Iris pigment epithelial cell (primary cell): ENCODE measurements around the gene CCNA1.

Experiments
- DNase-seq: peaks from one replicate; pipeline ENCODE4 v3.0.0-alpha.2; 2011; ENCODE audit warnings: low read depth

The CCNA1 gene

GRCh38 chr13:36432106-36432544 lies at the start of gene CCNA1:
Gene CCNA1, plus strand, starts transcription at chr13:36432495. Its CDS starts 562 bp downstream, at chr13:36433057.
- DNase-seq: no peak

GRCh38 chr13:36385489-36385888 lies 46.8 kb upstream of the CCNA1 start:
- peak; percentile 70 for DNase-seq

DNA sequence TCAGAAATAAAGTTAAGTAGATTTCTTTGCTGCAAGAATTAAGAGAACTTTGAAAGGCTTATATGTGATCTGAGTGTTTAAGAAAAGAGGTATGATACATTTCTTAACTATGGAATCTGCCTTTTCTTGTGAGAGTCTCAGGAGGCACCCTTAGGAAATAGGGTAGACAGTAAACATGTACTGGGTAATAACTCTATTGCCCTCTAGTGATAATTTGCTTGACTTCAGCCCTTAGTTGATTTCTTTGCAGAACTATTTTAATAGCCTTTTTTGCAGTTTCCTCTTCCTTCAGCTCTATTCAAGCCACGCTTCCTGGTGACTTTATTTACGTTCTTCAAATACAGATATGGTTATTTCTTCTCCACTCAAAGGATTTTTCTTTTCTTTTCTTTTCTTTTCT lies 37.0 kb upstream of the CCNA1 start:
- DNase-seq: peak; percentile 77

- no peak for DNase-seq
Measured at GRCh38 chr13:36405151-36405550, 27.1 kb upstream of the CCNA1 start.

- DNase-seq: peak; percentile 31
Measured at GRCh38 chr13:36412736-36413135, 19.6 kb upstream of the CCNA1 start.

DNA sequence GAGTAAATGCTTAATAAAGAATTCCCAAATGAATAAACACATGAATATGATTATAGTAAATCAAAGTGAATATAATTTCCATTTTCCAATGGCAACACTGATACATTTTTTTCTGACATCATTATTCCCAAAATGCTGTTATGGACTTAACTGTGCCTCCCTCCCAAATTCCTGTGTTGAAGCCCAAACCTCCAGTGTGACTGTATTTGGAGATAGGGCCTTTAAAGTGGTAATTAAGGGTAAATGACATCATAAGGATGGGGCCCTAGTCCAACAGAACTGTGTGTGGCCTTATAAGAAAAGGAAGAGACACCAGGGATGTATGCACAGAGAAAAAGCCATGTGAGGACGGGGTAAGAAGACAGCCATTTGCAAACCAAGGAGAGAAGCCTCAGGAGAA lies 19.1 kb upstream of the CCNA1 start:
- no peak for DNase-seq

- no peak for DNase-seq
Measured at GRCh38 chr13:36414461-36414860, 17.8 kb upstream of the CCNA1 start.

GRCh38 chr13:36417331-36417730 lies 15.0 kb upstream of the CCNA1 start:
- DNase-seq: no peak

GRCh38 chr13:36418022-36418805 lies 14.1 kb upstream of the CCNA1 start:
- DNase-seq: peak; percentile 92

DNA sequence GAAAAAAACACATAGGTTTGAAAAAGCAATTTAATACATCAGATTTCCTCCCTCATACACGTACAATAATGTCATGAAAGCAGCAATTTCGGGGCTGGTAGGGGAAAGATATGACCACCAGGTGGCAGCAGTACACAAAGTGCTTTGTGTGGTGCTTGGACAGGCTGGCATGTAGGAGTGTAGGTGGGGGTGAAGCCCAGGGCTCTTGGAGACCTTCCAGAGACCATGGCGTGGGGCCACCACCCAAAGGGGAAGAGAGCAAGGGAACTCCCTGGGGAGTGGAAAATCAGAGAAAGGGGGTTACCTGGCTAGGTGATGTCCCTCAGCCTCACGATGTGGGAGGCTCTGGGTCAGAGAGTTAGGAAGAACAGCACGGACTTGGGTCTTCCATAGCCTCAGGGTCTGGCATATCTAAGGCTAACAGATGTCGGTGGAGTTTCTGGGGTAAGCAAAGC lies 11.8 kb upstream of the CCNA1 start:
- peak; percentile 81 for DNase-seq

DNA sequence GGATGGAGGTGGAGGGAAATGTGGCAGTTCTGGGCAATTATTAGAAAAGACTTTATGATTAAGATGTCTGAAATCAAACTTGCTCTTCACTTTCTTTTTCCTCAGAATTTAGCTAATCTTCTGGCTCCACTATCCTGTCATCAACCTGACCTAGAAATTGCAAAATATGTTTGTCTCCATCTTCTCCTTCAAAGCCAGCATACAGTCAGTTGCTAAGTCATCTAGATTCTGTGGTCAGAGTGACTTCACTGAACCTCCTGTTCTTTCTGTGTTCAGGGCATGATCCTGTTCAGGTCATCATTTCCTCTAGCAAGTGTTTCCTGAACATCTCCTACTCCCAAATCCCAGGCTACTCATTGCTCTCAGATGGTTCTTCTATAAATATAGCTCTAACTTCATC lies 10.8 kb upstream of the CCNA1 start:
- peak; percentile 93 for DNase-seq

- peak; percentile 55 for DNase-seq
Measured at GRCh38 chr13:36428086-36428485, 4.2 kb upstream of the CCNA1 start.

DNA sequence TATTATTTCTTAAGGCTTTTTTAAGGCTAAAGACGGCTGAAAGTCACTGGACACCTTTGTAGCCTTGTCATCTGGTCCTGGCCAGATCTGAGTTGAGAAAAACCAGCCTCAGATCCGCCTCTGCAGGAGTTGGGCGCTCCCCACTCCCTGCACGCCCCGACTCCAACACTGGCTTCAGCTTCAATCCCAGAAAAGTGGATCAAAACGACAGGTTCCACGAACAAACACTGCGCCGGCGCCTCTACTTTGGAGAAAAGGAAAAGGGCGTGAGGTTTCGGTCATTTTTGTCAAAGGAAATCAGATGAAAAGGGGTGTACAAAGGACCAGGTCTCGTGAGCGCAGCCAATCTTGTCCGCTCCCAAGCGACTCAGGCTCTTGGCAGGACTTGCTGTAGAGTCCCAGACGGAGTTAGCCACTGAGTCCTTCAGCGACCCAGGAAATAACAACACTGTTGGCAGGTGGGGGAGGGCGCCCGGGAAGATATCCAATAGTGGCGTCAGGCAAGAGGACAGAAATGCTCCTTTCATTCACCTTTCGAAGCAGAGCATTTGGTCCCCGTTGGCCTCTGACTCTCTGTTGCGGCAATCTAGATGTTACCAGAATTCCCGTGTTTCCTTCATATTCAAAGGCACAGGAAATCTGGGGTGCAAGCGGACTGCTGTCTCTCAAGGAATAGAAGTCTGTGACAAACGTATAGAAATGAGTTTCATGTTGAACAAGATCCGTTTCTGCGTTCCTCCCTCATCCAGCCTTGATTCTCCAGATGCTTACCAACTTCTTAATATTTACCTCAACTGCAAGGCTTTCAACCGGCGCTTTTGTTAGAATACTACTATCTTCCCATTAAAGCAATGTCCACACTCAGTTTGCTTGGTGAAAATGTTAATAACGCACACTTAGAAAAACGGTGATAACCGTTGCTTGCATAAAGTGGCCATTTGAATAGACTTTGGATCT lies 1.8 kb upstream of the CCNA1 start:
- no peak for DNase-seq

GRCh38 chr13:36431204-36432105 lies 840 bp upstream of the CCNA1 start:
- DNase-seq: no peak

GRCh38 chr13:36436811-36437210 lies 4.5 kb downstream of the CCNA1 start:
- DNase-seq: no peak

DNA sequence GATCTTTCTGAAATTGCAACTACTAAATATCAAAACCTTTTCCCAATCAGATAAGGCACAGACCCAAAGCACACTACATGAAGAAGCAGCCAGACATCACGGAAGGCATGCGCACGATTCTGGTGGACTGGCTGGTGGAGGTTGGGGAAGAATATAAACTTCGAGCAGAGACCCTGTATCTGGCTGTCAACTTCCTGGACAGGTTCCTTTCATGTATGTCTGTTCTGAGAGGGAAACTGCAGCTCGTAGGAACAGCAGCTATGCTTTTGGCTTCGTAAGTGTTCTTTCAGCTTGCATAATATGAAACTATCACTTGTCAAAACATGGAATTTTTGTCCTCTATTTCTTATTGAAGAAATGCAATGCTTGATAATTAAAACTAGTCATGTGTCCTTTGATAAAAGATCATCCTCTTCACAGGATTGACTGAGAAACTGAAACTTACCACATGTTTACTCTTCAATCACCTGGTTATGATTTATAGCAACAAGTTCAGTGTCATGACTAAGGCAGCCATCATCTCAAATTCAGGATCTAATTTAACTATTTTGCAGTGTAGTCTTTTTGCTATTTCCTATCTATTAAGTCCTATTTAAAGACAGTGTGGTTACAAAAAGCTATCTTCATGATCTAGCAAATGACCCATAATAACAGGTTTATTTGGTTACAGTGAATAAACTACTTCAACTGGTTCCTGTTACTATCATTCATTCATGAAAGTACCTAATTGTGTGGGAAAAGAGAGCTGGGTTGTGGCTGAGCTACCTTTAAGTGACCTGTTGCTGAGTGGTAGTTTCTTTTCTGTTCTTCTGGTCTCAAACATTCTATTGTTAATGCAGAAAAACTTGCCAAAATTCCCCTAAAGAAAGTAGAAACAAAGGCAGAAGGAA lies 6.5 kb downstream of the CCNA1 start:
- no peak for DNase-seq

DNA sequence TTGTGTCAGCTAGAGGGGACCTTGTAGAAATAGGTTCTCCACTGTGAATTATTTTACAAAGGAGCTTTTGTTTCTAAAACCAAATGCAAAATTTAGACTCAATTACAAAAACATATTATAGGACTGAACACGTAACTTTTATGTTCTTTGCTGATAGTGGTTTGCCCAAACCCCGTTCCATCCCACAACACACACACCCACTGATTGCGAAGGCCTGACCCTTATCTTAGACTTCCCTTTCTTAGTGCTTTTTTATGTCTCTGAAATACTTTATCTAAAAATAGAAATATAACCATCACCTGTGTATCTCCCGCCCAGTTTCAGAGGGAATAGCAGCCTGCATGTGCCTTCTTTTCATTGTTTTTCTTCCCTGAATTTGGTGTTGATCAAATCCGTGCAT lies 13.0 kb downstream of the CCNA1 start:
- DNase-seq: no peak

DNA sequence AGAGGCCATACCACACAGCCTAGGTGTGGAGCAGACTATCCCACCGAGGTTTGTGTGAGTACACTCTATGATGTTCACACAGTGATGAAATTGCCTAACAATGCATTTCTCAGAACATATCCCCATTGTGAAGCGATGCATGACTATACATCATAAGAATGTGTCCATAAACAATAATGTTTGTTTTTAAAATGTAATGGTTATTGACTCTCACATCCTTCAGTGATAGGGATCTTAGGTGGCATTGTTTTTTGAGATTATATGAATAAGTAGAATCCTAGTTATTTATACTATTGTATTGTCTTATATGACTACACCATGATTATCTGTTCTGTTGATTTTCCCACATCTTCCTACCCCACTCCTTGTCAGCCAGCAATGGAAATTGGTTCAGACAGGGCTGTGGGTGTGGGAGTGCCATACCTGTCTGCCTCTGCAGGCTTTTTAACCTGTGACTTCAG lies 13.6 kb downstream of the CCNA1 start:
- DNase-seq: no peak

DNA sequence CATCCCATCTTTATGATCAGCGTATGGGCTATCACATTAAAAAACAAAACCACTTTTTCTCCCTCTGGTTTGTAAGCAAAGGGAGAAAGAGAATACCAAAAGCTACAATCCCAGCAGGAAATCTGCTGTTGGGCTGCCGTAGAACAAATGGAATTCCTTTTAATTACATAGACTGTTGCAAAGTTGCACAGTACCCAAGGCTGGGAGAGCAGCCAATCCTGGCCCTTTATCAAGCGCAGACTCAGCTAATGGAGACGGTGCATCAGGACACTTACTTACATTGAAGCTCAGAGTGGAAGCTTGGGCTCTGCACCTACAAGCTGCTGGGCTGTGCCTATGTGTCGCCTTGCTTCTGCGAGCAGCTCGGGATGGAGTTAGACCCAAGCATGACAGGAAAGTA lies 15.2 kb downstream of the CCNA1 start:
- DNase-seq: no peak

GRCh38 chr13:36450534-36450933 lies 18.2 kb downstream of the CCNA1 start:
- DNase-seq: no peak

DNA sequence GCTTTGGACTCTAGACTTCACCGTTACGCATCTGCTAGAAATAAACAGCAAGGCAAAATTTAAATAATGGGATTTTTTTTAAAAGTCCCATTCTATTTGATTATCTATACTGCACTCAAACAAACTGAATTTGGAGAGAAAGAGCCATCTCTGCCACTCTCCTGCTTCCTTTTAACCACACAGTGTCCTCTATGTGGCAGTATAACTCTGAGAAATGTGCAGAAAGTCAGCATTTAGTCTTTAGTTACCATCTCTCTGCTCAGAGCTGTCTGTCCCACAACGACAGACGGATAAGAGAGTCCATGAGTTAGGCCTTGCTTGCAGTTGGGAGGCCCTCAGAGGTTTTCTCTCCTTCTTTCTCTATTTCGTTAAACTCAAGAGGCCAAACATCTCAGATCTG lies 21.2 kb downstream of the CCNA1 start:
- DNase-seq: no peak
